Motor neuron (in vitro differentiated cells): ENCODE measurements around the gene BTD. TPM values are rescaled to one million over a fixed set of nuclear protein-coding genes. Genes with fewer than 3 reads are reported as not detected.

Experiments used
- ATAC-seq, 8 experiments: fragments of 200-7000 bp; cut with Tn5 transposase; replicated peaks in 6 of 8; 2 replicates each; pipeline ENCODE4 v1.8.0; 2021; ENCODE audit warnings: mild to moderate bottlenecking in 8 of 8, moderate library complexity in 8 of 8
- H3K27ac ChIP-seq, 2 donors: fragments of 250-450 bp; sonication (Bioruptor Pico); 2 replicates each; pipeline ENCODE4 v1.9.0; 2021; ENCODE audit warnings: antibody characterized with exemption in 2 of 2, mild to moderate bottlenecking in 2 of 2, moderate library complexity in 1 of 2
- H3K4me1 ChIP-seq, 2 donors: fragments of 250-450 bp; sonication (Bioruptor Pico); replicated peaks in 1 of 2; 2 replicates each; pipeline ENCODE4 v1.6.1; 2021; ENCODE audit warnings: antibody characterized with exemption in 2 of 2, mild to moderate bottlenecking in 2 of 2, moderate library complexity in 1 of 2
- H3K4me3 ChIP-seq, 5 donors: fragments of 250-450 bp; sonication (Bioruptor Pico); 2 replicates each; pipeline ENCODE4 v1.9.0; 2021; ENCODE audit warnings: antibody characterized with exemption in 5 of 5, mild to moderate bottlenecking in 5 of 5, moderate library complexity in 4 of 5
- WGBS, 10 experiments: fragments of 450-650 bp; shearing (Covaris generic); methylation state at CpG; one replicate each; pipeline ENCODE4 v1.0.0; 2022; 5-methylcytosine and 5-hydroxymethylcytosine counted together
- in situ Hi-C, 9 experiments: fragments of 400-800 bp; cut with MboI; loops; one replicate each; pipeline ENCODE4 v1.15.0; 2021; ENCODE audit warnings: low sequenced_read_pairs in 9 of 9, low pct_unique_long_range_greater_than_20kb in 2 of 9; ENCODE audit not compliant: unreplicated experiment in 9 of 9
- total RNA-seq, 8 experiments: library from RNA; unstranded; fragments of 300-600 nt; gene quantifications; 2 replicates each; pipeline versions ENCODE4 v1.2.3 to v1.2.4, GENCODE V29; 2022

Gene BTD
- total RNA-seq, 8 experiments from 2014 or later = 4.3 to 17.7 (median 8.0) TPM

DNA sequence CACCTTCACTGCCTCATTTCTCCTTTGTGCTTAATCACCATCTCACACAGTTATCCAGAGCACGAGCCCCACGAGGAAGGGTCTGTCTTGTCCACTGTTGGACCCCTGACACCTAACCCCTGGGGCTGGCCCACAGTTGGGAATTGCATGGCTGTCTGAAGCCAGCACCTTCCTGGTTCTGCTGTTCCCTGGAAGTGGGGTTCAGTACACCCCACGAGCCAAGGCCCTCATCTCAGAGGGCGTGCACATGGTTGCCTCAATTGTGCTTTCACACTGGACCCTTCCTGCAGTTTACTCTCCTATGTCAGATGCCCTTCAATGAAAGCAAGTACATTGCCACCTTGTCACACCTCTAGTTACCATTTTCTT, 30.7 kb downstream of the BTD start:
- 80 to 100% (median 93%) methylated on average over 1 to 4 of the region's 4 CpGs; no CpG with 5 or more reads in 5 of the 10 experiments for WGBS, 10 experiments

DNA sequence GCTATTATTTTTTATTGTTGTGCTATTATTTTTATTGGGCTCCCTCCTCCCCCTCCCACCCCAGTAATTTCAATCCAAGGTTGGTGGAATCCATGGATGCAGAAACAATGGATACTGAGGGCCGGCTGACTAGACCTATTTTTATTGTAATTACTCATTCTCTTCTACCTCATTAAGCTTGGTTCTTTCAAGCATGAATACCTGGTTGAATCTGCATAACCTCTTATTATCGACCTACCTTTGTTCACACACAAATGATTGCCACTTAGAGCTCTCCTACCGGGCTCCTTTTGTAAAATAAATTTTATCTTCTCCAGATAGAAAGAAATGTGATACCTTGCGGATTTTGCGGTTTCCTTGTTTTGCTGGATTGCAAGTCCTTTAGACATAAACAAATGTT, 31.6 kb downstream of the BTD start:
- ATAC-seq = no peak
- Histone ChIP-seq H3K27ac (no peak overlapping the region), H3K4me1 (peaks cover 4 to 40% of the 10 kb centered on the region in 2 donors), H3K4me3 (no peak overlapping the region)
- in situ Hi-C loops = loop anchor here in 3 of 9 experiments (25.0 kb wide), 2 partner anchors 179 to 604 kb away; no protein-coding TSS in a partner anchor
- WGBS, 10 experiments = 21 to 98% (median 81%) methylated on average over 3 to 5 of the region's 5 CpGs; no CpG with 5 or more reads in 1 of the 10 experiments

More for the DNA sequence above, 30.7 kb downstream of the BTD start:
- peaks cover 4 to 40% of the 10 kb centered on the region in 2 donors for H3K4me1 ChIP-seq
- no peak overlapping the region for H3K4me3 ChIP-seq
- H3K27ac ChIP-seq = no peak overlapping the region
- ATAC-seq = no peak
- in situ Hi-C loops = loop anchor here in 3 of 9 experiments (25.0 kb wide), 2 partner anchors 180 to 605 kb away; no protein-coding TSS in a partner anchor

DNA sequence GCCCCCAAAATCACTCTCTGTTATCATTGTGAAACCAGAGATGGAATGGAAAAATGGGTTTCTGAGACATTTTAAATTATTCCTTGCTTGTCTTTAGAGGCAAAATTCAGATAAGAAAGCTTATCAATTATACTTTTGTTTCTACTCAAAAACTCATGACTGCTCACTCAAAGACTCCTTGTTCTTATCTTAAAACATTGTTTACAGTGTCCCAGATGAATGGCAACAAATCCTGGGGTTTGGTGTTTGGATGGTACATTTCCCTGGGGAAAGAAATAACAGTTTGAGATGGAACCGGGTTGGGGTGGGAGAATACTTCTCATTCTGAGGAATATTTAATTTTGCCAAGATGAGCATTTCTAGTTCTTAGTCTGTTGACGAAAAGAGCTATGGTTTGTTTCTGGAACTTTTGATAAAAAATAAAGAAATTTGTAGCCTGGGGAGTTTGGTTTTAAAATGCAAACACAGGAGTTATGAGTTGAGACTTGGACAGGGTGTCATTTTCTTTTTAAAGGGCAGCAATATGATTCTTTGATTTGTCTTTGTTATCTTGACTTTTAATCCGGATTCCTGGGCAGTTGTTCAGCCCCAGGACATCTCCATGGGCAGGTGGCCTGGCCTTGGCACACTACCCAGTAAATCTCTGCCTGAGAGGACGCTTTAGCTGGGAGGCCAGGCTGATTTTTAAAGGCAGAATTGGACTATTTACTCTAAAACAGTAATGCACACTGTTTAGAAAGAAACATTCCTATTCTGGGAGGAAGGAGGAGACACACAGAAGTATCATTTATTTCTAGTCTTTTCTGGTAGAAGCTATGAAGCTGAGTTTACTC, 32.4 kb downstream of the BTD start:
- no peak overlapping the region for H3K27ac ChIP-seq
- in situ Hi-C loops = loop anchor here in 3 of 9 experiments (25.0 kb wide), 2 partner anchors 178 to 603 kb away; no protein-coding TSS in a partner anchor
- H3K4me3 ChIP-seq = no peak overlapping the region
- peak in 1 of 8 experiments; percentile 26 for ATAC-seq
- H3K4me1 ChIP-seq = peaks cover 4 to 40% of the 10 kb centered on the region in 2 donors
- 20 to 100% (median 61%) methylated on average over 2 to 4 of the region's 4 CpGs for WGBS, 10 experiments

DNA sequence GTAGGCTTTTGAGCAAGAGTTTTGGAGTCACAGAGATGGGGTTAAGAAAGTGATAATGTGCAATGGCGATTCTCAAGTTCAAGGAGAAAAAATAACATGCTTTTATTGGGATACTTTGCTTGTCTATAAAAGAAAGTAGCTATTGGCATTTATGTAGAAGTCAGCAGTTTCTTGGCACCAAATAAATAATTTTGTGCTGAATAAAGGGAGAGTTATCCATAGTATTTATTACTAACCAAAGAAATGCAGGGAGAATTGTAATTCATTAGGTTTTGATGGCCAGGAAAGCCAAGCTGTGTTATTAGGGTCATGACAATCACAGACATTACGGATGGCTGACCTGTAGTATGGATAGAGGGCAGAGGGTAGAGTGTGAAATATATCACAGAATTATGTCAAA, 33.1 kb downstream of the BTD start:
- no peak overlapping the region for H3K4me3 ChIP-seq
- peaks cover 4 to 40% of the 10 kb centered on the region in 2 donors for H3K4me1 ChIP-seq
- no peak overlapping the region for H3K27ac ChIP-seq
- ATAC-seq = no peak
- in situ Hi-C loops = loop anchor here in 3 of 9 experiments (25.0 kb wide), 2 partner anchors 178 to 603 kb away; no protein-coding TSS in a partner anchor
- WGBS, 10 experiments = 40 to 100% (median 83%) methylated on average over 1 to 2 of the region's 2 CpGs; no CpG with 5 or more reads in 1 of the 10 experiments

DNA sequence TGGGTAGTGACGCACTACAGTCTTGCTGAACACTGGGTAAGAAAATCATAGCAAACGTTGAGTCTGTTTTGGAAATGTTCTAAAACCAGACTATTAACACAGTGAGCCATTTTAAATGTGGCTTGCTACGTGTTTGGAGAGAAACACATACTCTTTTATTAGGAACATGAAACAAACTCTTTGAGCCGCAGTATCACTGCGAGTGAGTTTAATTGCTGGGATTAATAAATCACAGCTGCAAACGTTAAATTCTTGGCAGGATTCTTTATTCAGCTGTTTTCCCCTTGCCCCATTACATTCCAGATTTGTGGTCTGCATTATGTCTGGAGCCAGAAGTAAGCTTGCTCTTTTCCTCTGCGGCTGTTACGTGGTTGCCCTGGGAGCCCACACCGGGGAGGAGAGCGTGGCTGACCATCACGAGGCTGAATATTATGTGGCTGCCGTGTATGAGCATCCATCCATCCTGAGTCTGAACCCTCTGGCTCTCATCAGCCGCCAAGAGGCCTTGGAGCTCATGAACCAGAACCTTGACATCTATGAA, 33.6 kb downstream of the BTD start:
- peak in 3 of 8 experiments; percentile 51 to 73 (median 52) for ATAC-seq
- H3K4me1 ChIP-seq = peaks cover 4 to 40% of the 10 kb centered on the region in 2 donors

DNA sequence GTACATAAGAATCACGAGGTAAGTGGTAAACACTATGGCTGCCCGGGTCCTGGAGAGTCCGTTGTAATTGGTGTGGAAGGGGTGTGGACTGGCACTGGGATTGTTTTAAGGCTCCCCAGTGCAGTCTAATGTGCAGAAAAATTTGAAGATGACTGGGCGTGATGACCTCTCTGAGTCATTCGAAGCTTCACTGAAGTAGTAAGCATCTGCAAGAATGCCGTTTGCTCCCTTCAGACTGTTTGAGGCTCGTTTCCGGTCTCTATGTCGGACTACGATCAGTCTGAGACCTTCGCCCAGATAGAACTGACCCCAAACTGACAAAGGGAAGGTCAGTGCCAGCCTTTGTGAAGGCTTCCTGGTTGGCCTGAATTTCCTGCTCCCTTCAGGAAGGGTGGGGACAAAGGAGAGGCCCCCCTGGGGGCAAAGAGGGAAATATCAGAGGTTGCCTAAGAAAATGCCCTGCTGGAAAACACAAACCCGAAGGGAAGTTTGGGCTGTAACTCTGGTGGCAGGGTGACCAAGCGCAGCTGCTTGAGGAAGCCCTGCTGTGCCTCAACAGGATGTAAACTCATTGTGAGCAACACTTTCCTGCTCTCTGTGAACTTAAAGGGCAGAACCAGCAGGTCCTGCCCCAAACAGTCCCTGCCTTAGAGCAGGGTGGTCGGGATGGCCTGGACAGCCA, 34.6 kb downstream of the BTD start:
- no peak overlapping the region for H3K4me3 ChIP-seq
- peaks cover 0 to 31% of the 10 kb centered on the region in 2 donors for H3K4me1 ChIP-seq
- in situ Hi-C loops = loop anchor here in 3 of 9 experiments (25.0 kb wide), 2 partner anchors 176 to 601 kb away; no protein-coding TSS in a partner anchor
- peak in 4 of 8 experiments; percentile 35 to 95 (median 66) for ATAC-seq
- no peak overlapping the region for H3K27ac ChIP-seq
- WGBS, 10 experiments = 0 to 93% (median 88%) methylated on average over 2 to 8 of the region's 14 CpGs; no CpG with 5 or more reads in 2 of the 10 experiments

More for the DNA sequence above, 33.6 kb downstream of the BTD start:
- in situ Hi-C loops = loop anchor here in 3 of 9 experiments (25.0 kb wide), 2 partner anchors 177 to 602 kb away; no protein-coding TSS in a partner anchor
- no peak overlapping the region for H3K27ac ChIP-seq
- no peak overlapping the region for H3K4me3 ChIP-seq
- 0 to 100% (median 71%) methylated on average over 1 to 7 of the region's 13 CpGs; no CpG with 5 or more reads in 2 of the 10 experiments for WGBS, 10 experiments

DNA sequence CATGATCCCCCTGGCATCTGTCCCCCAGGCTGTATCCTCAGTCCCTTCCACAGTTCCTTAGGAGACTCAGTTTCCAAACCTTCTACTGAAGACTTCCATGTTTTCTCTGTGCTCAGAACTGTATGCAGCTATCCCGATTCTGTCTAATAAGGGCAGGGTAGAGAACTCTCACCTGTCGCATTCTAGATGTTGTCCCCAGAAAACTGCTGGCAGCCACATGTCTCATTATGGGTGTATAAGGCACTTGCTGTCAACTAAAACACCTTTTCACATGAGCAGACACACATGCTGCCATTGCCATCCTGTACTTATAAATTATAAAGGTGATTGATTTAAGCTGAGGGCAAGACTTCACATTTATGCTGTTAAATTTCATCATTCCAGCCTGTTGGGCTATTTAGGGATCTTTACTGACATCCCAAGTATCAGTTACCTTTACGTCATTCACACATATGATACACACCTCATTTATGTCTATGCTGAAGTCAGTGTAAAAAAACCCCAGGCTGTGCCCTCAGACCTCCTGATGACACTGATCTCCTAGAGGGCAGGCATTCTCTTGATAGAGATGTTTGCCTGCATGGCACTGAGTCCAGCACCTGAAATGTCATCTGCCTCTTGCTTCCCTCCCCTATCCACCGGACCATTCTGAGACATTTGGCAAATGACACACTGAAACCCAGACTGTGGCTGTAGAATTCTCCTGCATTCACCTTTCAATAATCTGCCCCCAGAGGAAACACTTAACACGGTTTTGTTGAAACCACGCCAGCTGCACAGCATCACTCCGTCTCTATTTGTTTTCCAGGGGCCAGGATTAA, 35.8 kb downstream of the BTD start:
- Histone ChIP-seq H3K27ac (no peak overlapping the region), H3K4me1 (peaks cover 0 to 30% of the 10 kb centered on the region in 2 donors), H3K4me3 (no peak overlapping the region)
- in situ Hi-C loops = loop anchor here in 3 of 9 experiments (25.0 kb wide), 2 partner anchors 175 to 600 kb away; no protein-coding TSS in a partner anchor
- no peak for ATAC-seq
- WGBS, 10 experiments = 67 to 100% (median 81%) methylated on average over 2 to 5 of the region's 7 CpGs

DNA sequence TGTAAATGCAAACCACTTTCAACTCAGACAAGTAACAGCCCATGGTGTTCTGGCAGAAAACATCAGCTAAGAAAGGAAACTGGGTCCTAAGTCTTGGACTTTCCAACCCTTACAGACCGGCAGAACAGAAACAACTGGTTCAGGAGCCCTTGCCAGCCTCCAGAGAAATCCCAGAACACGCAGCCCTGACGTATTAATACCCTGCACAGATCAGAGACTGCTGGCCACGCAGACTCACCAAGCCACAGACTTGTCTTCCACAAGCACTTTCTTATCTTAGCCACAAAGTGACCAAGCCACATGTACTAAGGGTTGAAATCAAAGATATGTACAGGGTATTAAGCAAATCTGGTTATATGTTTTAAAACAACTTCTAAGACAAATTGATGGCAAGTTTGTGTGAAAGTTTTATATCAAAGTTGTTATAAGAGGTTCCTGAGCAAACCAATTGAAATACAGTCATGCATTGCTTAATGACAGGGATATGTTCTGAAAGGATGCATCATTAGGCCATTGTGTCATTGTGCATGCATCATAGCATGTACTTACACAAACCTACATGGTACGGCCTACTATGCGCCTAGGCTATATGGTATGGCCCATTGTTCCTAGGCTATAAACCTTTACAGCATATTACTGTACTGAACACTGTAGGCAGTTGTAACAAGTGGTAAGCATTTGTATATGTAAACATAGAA, 36.8 kb downstream of the BTD start:
- peaks cover 0 to 24% of the 10 kb centered on the region in 2 donors for H3K4me1 ChIP-seq
- no peak overlapping the region for H3K27ac ChIP-seq
- 78 to 100% (median 89%) methylated on average over 1 to 6 of the region's 6 CpGs; no CpG with 5 or more reads in 2 of the 10 experiments for WGBS, 10 experiments
- H3K4me3 ChIP-seq = no peak overlapping the region
- in situ Hi-C loops = loop anchor here in 3 of 9 experiments (25.0 kb wide), 2 partner anchors 174 to 599 kb away; no protein-coding TSS in a partner anchor
- ATAC-seq = no peak

DNA sequence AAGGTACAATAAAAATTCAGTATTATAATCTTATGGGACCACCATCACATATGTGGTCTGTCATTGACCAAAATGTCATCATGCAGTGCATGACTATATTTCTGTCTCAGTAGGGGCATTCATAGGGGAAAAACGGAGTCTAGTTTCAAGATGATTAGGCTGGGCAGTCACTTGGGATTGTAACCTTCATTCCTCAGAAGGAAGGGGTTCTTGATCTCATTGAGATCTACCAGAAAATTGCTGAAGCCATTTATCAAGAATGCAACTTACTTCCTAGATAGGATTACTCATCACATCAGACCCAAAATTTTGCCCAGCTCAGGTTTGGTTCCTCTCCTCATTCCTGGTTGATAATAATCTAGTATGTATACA, 37.3 kb downstream of the BTD start:
- WGBS, 10 experiments = 78 to 100% (median 93%) methylated on average over 1 of the region's 1 CpG; no CpG with 5 or more reads in 4 of the 10 experiments
- Histone ChIP-seq H3K4me1 (peaks cover 0 to 19% of the 10 kb centered on the region in 2 donors), H3K4me3 (no peak overlapping the region), H3K27ac (no peak overlapping the region)
- in situ Hi-C loops = loop anchor here in 3 of 9 experiments (25.0 kb wide), 2 partner anchors 173 to 598 kb away; no protein-coding TSS in a partner anchor
- no peak for ATAC-seq

DNA sequence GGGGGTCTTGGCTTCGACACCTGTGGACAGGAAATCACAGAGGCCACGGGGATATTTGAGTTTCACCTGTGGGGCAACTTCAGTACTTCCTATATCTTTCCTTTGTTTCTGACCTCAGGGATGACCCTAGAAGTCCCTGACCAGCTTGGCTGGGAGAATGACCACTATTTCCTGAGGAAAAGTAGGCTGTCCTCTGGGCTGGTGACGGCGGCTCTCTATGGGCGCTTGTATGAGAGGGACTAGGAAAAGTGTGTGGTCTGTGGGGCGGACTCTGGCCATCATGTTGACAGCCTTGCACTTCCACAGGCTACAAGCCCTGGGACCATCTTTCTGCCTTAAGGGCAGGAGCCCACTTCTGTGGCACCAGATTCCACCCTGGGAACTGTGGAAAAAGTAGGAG, 43.7 kb downstream of the BTD start:
- Histone ChIP-seq H3K4me3 (no peak overlapping the region), H3K4me1 (no peaks in the 10 kb centered on the region), H3K27ac (no peak overlapping the region)
- 75 to 100% (median 96%) methylated on average over 1 to 4 of the region's 6 CpGs; no CpG with 5 or more reads in 6 of the 10 experiments for WGBS, 10 experiments
- ATAC-seq = no peak
- in situ Hi-C loops = loop anchor here in 3 of 9 experiments (25.0 kb wide), 2 partner anchors 167 to 592 kb away; no protein-coding TSS in a partner anchor

DNA sequence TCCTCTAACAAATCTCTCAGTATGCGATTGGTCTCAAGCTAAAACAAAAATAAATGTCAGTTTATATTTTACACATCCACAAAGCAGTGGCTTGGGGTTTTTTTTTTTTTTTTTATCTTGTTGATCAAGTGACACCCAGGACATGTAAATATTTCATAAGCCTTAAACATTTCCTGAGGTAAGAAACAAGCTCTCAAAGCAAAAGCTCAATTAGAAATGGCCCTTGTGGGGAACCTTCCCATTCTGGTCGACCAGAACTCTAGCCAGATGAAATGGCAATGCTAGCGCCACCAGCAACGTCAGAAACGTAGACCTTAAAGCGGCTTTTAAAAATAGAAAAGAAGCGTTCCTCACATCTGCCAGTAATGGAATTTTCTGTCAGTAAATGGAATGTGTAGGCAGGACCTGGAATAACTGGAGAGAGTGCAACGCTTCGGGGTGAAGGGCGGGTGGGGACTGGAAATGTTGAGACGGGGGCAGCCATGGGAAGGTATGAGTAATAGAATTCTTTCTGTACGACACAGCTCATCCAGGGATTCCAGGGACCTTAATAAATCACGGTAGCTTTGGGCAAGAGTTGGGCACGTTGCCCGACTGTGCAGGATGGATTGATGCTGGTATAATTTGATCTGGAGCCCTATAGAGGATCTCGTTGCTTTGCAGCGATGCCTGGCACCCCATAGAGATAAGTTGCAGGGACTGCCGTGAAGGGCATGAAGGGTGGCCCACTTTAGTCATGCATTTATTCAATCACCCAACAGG, 44.4 kb downstream of the BTD start:
- H3K4me3 ChIP-seq = no peak overlapping the region
- peak in 6 of 8 experiments; percentile 14 to 68 (median 34) for ATAC-seq
- WGBS, 10 experiments = 0 to 100% (median 77%) methylated on average over 1 to 11 of the region's 18 CpGs
- H3K27ac ChIP-seq = no peak overlapping the region
- in situ Hi-C loops = loop anchor here in 3 of 9 experiments (25.0 kb wide), 2 partner anchors 166 to 591 kb away; no protein-coding TSS in a partner anchor
- no peaks in the 10 kb centered on the region for H3K4me1 ChIP-seq
